GM12878 (cell line): ENCODE results near the gene GPATCH3. TPM values are rescaled to one million over a fixed set of nuclear protein-coding genes. Genes with fewer than 3 reads are reported as not detected.

ENCODE experiments used
- ATAC-seq: fragments of 200-7000 bp; cut with Tn5 transposase; 3 replicates; pipeline ENCODE4 v1.9.1; 2020; ENCODE audit warnings: mild to moderate bottlenecking, moderate library complexity
- BruUV-seq: library from RNA; stranded (reverse); fragments of 400-500 nt; replicated peaks from 2 replicates; lab custom pipeline; 2021; lab: Mats Ljungman, UMichigan
- CTCF ChIA-PET: fragments of 300-600 bp; sonication (Branson Sonifier 250); formaldehyde crosslinking; extraction: SDS; loops from one replicate; lab custom pipeline; 2021; ENCODE audit warnings: inconsistent platforms; lab: Yijun Ruan, JAX
- POLR2A ChIA-PET: fragments of 350-600 bp; formaldehyde crosslinking; extraction: SDS; loops from one replicate; lab custom pipeline; 2021; ENCODE audit warnings: inconsistent platforms; lab: Charles Lee
- RAD21 ChIA-PET: fragments of 300-600 bp; sonication (Branson Sonifier 250); formaldehyde crosslinking; loops from one replicate; lab custom pipeline; 2023; ENCODE audit warnings: antibody characterized with exemption; ENCODE audit not compliant: unreplicated experiment; lab: Charles Lee
- SMC1A ChIA-PET: fragments of 300-600 bp; sonication (Branson Sonifier 250); formaldehyde crosslinking; loops from one replicate; lab custom pipeline; 2023; ENCODE audit not compliant: unreplicated experiment, uncharacterized antibody; lab: Charles Lee
- DNase-seq: peaks from one replicate; pipeline ENCODE4 v3.0.0-alpha.2; 2011; ENCODE audit warnings: low read depth, low spot score
- FAIRE-seq: peaks from 3 replicates; lab custom pipeline; 2011; peaks lifted over from hg19 to GRCh38; lab: Jason Lieb, UNC
- H2AFZ ChIP-seq: 2 replicates; pipeline ENCODE4 v1.6.0; 2011; ENCODE audit warnings: low read depth, low read length, control low read depth; ENCODE audit not compliant: control insufficient read depth
- H3K27ac ChIP-seq: 2 replicates; pipeline ENCODE4 v1.5.1; 2011; ENCODE audit warnings: control low read depth; ENCODE audit not compliant: control insufficient read depth, insufficient read depth
- H3K27me3 ChIP-seq, 2 experiments: replicated peaks in 1 of 2; 2 replicates each; pipeline versions ENCODE4 v1.6.0 to v1.6.1; 2011; ENCODE audit warnings: low read length in 1 of 2; ENCODE audit not compliant: control insufficient read depth in 2 of 2, insufficient read depth in 2 of 2
- H3K36me3 ChIP-seq, 2 experiments: 2 replicates each; pipeline ENCODE4 v1.5.1; 2011; ENCODE audit warnings: low read length in 1 of 2; ENCODE audit not compliant: control insufficient read depth in 2 of 2, insufficient read depth in 2 of 2
- H3K4me1 ChIP-seq: 2 replicates; pipeline ENCODE4 v1.6.1; 2011; ENCODE audit warnings: mild to moderate bottlenecking, low read length, moderate library complexity, mixed read lengths; ENCODE audit not compliant: control insufficient read depth, insufficient read depth
- H3K4me2 ChIP-seq: 2 replicates; pipeline ENCODE4 v1.6.0; 2011; ENCODE audit warnings: control low read depth; ENCODE audit not compliant: control insufficient read depth, insufficient read depth
- H3K4me3 ChIP-seq: fragments of 200-600 bp; sonication (generic); 2 replicates; pipeline ENCODE4 v1.5.1; 2016
- H3K79me2 ChIP-seq: 2 replicates; pipeline ENCODE4 v1.6.0; 2011; ENCODE audit warnings: low read length; ENCODE audit not compliant: control insufficient read depth, insufficient read depth
- H3K9ac ChIP-seq: 2 replicates; pipeline ENCODE4 v1.8.0; 2011; ENCODE audit warnings: low read length, control low read depth, mixed read lengths; ENCODE audit not compliant: control insufficient read depth, insufficient read depth
- H3K9me3 ChIP-seq: replicated peaks from 3 replicates; pipeline ENCODE4 v1.5.1; 2011; ENCODE audit warnings: mild to moderate bottlenecking, low read length; ENCODE audit not compliant: control insufficient read depth, insufficient read depth
- H4K20me1 ChIP-seq: 2 replicates; pipeline ENCODE4 v1.6.0; 2011; ENCODE audit not compliant: control insufficient read depth, insufficient read depth
- BCL3 ChIP-seq: IDR thresholded peaks from 2 replicates; pipeline ENCODE4 v1.6.1; 2011; ENCODE audit warnings: borderline replicate concordance, low read depth, mild to moderate bottlenecking, moderate library complexity, low read length; ENCODE audit not compliant: insufficient read depth, poor library complexity, severe bottlenecking
- BMI1 ChIP-seq: fragments of 450-650 bp; IDR thresholded peaks from 2 replicates; pipeline ENCODE4 v1.6.1; 2016; ENCODE audit warnings: mild to moderate bottlenecking, moderate library complexity, borderline replicate concordance
- HDAC2 ChIP-seq: fragments of 200-600 bp; sonication (generic); IDR thresholded peaks from 2 replicates; pipeline ENCODE4 v1.6.1; 2017
- KAT2A ChIP-seq: conservative IDR thresholded peaks from 2 replicates; pipeline ENCODE4 v1.6.1; 2011; ENCODE audit warnings: low read depth, low read length; ENCODE audit not compliant: control insufficient read depth
- POU2F2 ChIP-seq: IDR thresholded peaks from 3 replicates; pipeline ENCODE4 v1.6.1; 2011; ENCODE audit warnings: low read depth, mild to moderate bottlenecking, low read length, borderline replicate concordance
- TCF12 ChIP-seq: IDR thresholded peaks from 2 replicates; pipeline ENCODE4 v1.6.1; 2011; ENCODE audit warnings: low read depth, mild to moderate bottlenecking, low read length
- ZBTB40 ChIP-seq: fragments of 450-650 bp; IDR thresholded peaks from 2 replicates; pipeline ENCODE4 v1.6.1; 2016; ENCODE audit warnings: mild to moderate bottlenecking, moderate library complexity, borderline replicate concordance
- ZNF24 ChIP-seq: fragments of 450-650 bp; IDR thresholded peaks from 2 replicates; pipeline ENCODE4 v1.6.1; 2017; ENCODE audit warnings: antibody characterized with exemption, mild to moderate bottlenecking
- ZNF592 ChIP-seq: fragments of 450-650 bp; IDR thresholded peaks from 2 replicates; pipeline ENCODE4 v1.6.1; 2017; ENCODE audit warnings: mild to moderate bottlenecking, moderate library complexity
- WGBS: methylation state at CpG from one replicate; pipeline ENCODE4 v1.1.6; 2016; ENCODE audit warnings: low lambda C conversion rate; ENCODE audit not compliant: insufficient replicate concordance, insufficient coverage; ENCODE audit errors: missing lambda C conversion rate; 5-methylcytosine and 5-hydroxymethylcytosine counted together
- in situ Hi-C: fragments of 300-500 bp; cut with MboI; formaldehyde crosslinking; loops from 9 replicates; pipeline ENCODE4 v1.14.3; 2018; ENCODE audit warnings: mixed read lengths
- intact Hi-C: fragments of 100-400 bp; cut with micrococcal nuclease; formaldehyde crosslinking; loops from one replicate; pipeline ENCODE4 v1.14.2; 2022; ENCODE audit not compliant: unreplicated experiment
- polyA plus RNA-seq, 11 experiments: library from polyadenylated mRNA; depleted of rRNA in 4 of 11; unstranded in 6 of 11; stranded (reverse) in 5 of 11; fragments of >200 nt; fragmentation: Nextera tagmentation in 4 of 11; fragmentation: Illumina TruSeq in 1 of 11; extraction: Ambion mirVana in 4 of 11; extraction: Trizol in 1 of 11; gene quantifications; 1 replicate in 1 of 11; 2 replicates in 10 of 11; pipeline versions ENCODE4 v1.2.1 to v1.2.3, GENCODE V29; 2011 to 2016; ENCODE audit warnings: inconsistent platforms in 2 of 11, missing spikeins in 2 of 11, low read depth in 1 of 11
- total RNA-seq, 4 experiments: library from RNA; depleted of rRNA in 3 of 4; stranded (reverse); fragments of >200 nt in 3 of 4; fragmentation: Illumina TruSeq in 1 of 4; extraction: Trizol in 1 of 4; gene quantifications; 2 replicates each; pipeline versions ENCODE4 v1.2.1 to v1.2.3, GENCODE V29; 2013 to 2021

GPATCH3 gene
- total and polyA plus RNA-seq, 10 of the 15 experiments (the other 5 are each of a cell fraction or from before 2014, with no cell fraction given), result 0.56 to 13.4 (median 8.7) TPM

GRCh38 chr1:26945138-26945537, 44.9 kb upstream of the GPATCH3 start:
- ChIA-PET SMC1A (no interaction called here), POLR2A (no interaction called here), CTCF (interaction anchor here (3.1 kb wide), 1 partner anchor 100 kb away, joined by 8 read pairs; no protein-coding TSS in a partner anchor), RAD21 (no interaction called here)
- Histone ChIP-seq H3K79me2 (no peaks in the 10 kb centered on the region), H3K36me3 (peaks cover 11 to 29% of the 10 kb centered on the region in 2 experiments), H3K9ac (no peak overlapping the region), H3K9me3 (no peaks in the 10 kb centered on the region), H4K20me1 (no peaks in the 10 kb centered on the region; the same call in 1 of the 2 replicates), H3K27me3 (no peaks in the 10 kb centered on the region), H2AFZ (no peak overlapping the region), H3K27ac (no peak overlapping the region), H3K4me3 (no peak overlapping the region), H3K4me2 (no peak overlapping the region), H3K4me1 (no peaks in the 10 kb centered on the region)
- BruUV-seq, result no TSS peak
- ATAC-seq, result no peak
- in situ Hi-C loops (no loop called here), intact Hi-C loops (no loop called here)
- DNase-seq, result no peak
- 93% methylated on average over 2 of the region's 2 CpGs for WGBS
- no peak for FAIRE-seq
- TF ChIP-seq BMI1, result no peak
- no peak for TF ChIP-seq TCF12
- no peak for TF ChIP-seq HDAC2
- TF ChIP-seq ZBTB40, result no peak
- no peak for TF ChIP-seq POU2F2
- no peak for TF ChIP-seq BCL3
- TF ChIP-seq KAT2A, result no peak
- TF ChIP-seq ZNF24, result no peak
- no peak for TF ChIP-seq ZNF592
